NCI-H460 (cell line): ENCODE data around the gene USP40. TPM values are rescaled to one million over a fixed set of nuclear protein-coding genes. Genes with fewer than 3 reads are reported as not detected.

Experiments used
- DNase-seq: peaks from one replicate; pipeline ENCODE4 v3.0.0-alpha.2; 2016; ENCODE audit warnings: low read depth; ENCODE audit errors: extremely low read depth
- total RNA-seq: library from RNA; depleted of rRNA; stranded (reverse); fragments of >200 nt; shearing (Covaris generic); gene quantifications from 2 replicates; pipeline ENCODE4 v1.2.3, GENCODE V29; 2014

USP40 gene
- total RNA-seq, 1 experiment from 2014 or later, result 43.6 TPM

DNA sequence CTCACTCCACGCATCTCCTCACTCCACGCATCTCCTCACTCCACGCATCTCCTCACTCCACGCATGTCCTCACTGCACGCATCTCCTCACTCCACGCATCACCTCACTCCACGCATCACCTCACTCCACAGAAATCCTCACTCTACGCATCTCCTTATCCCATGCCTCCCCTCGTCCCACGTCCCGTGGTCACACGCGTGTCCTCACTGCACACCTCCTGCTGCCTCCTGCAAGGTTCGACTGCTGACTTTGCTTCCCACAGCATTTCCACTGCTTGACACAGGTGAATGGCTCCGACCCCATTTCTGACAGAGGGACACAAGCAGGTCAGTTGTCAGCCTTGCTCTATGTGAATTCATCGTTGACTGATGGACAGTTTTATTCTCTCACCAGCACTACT lies 103.0 kb downstream of the USP40 start:
- DNase-seq, result no peak

DNA sequence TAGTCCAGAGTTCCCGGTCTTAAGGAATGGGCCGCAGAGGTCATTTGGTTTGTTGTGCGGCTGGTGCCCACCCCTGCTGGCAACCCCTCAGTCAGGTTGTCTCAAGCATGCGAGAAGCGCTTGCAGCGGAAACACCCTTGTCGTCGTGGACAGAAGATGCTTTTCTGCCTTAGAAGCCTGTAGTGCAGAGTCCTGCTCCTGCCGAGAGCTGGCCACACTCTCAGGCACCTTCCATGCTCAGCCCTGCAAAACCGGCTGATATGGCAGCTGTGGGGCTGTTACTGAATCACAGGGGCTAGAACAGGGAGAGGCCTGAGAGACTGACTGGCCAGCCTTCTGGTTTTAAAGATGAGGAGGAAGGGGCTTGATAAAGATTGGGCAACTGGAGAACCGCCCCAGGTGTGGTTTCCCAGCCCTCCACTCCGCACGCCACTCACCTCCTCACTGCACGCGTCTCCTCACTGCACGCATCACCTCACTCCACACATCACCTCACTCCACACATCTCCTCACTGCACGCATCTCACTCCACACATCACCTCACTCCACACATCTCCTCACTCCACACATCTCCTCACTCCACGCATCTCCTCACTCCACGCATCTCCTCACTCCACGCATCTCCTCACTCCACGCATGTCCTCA lies 103.6 kb downstream of the USP40 start:
- DNase-seq, result no peak

DNA sequence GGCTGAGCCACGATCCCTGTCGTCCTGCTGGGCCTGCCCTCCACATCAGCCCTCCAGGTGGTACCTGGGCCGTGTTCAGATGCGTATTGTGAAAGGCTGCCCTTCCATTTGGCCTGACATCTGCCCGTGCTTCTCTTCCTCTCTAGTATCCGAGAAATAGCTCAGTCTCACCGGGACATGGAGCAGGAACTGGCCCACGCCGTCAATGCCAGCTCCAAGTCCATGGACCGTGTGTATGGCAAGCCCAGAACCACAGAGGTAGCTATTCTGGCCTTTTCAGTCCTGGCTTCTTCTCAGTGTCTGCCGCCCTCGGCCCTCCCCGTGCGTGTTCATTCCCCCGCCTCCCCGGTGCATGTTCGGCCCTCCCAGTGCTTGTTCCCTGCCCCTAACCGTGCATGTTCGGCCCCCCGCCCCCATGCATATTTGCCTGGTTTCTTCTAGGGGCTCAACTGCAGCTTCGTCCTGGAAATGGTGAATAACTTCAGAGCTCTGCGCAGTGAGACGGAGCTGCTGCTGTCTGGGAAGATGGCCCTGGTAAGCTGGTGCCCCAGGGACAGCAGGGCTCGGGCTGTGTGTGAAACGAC lies 104.3 kb downstream of the USP40 start:
- DNase-seq, result no peak

DNA sequence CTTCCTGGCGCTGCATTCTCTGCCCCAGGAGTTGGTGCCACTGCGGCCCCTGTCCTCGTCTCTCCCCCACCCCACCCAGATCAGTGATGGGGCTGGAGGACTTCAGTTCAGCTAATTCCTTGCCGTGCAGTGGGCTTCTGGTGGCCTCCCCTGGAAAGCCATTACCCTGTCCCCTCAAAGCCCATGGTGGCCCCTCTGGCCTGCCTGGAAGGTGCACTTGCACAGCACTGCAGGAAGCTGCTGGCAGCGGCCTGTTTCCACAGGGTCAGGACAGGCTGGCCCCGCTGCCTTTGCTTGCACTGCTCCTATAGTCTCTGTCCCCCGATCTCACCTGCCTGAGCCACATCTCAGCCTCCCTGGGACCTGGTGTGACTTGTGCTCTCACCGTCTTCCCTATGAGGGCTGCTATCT lies 105.1 kb downstream of the USP40 start:
- DNase-seq, result no peak

DNA sequence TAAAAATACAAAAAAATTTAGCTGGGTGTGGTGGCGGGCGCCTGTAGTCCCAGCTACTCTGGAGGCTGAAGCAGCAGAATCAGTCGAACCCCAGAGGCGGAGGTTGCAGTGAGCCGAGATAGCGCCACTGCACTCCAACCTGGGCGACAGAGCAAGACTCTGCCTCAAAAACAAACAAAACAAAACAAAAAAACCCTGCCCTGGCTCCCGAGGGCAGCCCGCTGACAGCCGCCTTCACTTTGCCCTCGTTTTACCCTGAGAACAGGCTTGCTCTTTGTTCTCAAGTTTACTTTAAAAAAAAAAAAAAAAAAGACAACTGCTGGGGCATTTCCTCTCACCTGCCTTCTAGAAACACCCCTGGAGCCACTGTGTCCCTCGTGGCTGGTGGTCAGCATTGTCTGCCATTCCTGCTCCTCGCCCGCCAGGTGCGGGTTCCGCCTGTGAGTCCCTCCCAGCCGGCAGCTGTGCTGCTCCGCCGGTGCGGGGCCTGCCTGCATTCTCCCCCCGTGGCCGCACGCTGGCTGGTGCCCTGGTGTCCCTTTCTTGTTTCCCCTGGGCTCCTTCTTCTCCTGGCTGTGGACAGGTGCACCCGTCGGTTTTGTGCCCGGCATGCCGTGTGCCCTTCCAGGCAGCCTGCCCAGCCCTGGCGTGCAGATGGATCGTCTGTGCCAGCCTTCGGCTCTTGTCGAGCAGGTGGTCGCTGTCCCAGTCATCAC lies 105.7 kb downstream of the USP40 start:
- no peak for DNase-seq

DNA sequence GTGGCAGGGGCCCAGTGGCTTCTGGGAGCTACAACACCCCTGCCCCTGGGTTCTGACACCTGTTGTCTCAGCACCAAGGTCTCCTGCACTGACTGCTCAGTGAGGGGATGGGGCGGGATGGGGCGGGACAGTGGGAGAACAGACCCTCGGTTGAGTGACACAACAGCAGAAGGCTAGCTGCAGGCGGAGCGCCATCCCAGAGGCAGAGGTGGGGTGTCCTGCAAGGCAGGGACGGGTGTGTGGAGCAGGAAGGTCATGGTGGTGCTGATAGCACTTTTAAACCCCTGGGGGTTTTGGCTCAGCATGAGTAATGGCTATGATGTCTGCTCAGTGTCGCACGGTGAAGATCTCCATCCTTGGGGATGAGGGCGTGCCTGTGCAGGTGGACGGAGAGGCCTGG lies 107.2 kb downstream of the USP40 start:
- no peak for DNase-seq

DNA sequence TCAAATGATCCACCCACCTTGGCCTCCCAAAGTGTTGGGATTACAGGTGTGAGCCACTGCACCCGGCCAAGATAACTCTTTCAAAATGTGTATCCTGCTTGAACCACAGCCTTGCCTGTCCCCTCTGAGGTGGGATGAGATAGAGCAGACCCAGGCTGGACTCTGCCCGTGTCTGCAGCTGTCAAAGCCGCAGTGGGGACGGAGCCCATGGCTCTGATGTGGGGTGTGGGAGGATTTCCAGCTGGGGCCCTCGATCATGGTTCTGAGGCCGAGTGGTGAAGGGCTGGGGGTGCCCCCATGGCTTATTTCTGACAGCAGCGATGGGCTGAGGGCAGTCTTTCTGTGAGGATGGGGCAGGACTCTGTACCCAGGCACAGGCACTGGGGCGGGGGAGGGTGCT lies 107.8 kb downstream of the USP40 start:
- DNase-seq, result no peak

DNA sequence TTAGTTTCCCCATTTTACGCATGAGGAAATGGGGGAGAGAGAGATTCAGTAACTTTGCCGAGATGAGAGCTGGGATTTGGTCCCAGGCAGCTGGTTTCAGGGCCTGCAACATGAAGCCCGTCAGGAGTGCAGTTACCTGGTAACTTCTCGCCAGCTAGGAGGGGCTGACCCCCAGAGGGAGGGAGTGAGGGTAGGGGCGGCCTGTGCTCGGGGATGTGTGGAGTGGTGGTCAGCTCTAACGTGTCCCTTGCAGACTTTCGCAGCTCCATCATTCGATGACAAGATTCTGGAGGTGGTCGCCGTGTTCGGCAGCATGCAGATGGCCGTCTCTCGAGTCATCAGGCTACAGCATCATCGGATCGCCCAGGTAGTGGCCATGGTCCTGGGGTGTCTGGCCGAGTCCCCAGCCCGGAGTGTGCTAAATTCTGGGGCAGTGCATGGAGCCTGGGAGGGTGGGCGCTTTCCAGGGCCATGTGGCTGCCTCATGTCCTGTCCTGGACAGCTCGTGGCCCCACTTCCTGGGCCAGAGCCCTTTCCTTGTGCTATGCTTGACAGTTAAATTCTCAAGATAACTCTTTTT lies 108.5 kb downstream of the USP40 start:
- DNase-seq, result no peak

DNA sequence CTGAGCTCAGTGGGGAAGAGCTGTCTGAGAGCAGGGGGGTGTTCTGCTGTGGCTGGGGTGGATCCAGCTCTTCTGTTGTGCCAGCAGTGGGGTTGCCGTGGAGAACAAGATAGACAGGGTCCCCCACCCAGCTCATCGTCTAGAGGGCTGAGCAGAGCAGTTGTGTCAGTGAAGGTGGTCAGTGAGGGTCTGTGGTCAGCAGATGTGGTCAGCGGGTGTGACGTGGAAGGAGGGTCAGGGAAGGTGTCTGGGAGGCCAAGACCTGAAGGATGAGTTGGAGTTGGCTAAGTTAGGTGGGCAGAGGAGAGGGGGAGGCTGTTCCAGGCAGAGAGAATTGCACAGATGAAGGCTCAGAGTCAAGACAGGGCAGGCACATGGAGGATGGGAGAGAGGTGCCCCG lies 109.2 kb downstream of the USP40 start:
- DNase-seq, result no peak

DNA sequence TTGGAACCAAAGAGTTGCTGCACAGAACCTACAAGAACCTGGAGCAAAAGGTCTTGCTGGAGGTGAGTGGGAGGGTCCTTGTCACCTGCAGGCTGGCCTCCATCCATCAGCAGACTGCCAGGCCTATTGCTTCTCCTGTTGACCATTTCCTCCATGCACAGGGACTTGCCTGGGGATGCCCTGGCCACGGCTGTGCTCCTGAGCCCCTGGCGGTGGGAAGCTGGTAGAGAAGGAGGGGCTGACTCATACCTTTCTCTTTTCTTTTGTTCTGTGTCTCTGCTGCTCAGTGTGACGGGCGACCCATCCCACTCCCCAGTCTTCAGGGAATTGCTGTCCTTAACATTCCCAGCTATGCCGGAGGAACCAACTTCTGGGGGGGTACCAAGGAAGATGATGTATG lies 109.6 kb downstream of the USP40 start:
- DNase-seq, result no peak

DNA sequence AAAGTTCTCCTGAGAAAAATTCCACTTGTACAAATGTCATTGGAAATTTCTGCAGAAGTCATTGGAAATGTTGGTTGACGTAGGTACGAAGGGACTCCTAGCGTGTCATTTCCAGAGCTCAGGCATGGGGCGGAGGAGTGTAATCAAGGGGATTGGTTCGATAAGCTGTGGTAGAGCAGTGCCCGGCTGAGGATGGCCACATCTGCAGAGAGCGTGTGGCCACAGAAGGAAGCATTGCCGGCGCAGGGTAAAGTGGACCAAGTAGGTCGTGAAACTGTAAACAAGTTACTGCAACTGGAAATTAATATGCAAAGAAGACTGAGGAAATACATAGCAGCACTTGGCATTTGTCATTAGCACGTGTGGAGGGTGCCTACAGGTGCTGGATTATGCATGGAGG lies 110.5 kb downstream of the USP40 start:
- DNase-seq, result no peak

DNA sequence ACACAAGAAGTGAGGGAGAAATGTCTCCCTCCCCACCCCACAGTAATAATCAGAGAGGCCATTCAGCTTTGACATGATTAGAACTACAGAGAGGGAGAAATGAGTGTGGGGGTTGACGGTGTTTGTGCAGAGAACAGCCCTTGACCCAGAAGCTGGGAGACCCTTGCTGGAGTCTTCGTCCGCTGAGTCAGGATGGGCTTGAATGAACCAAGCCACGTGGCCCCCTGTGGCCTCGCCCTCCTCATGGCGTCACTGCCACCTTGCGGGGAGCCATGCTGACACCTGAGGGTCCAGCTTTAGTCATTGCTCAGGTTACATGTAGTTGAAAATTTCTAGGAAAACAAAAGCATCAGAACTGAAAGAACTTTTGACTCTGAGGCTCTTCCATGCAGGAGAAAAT lies 111.1 kb downstream of the USP40 start:
- DNase-seq, result no peak

DNA sequence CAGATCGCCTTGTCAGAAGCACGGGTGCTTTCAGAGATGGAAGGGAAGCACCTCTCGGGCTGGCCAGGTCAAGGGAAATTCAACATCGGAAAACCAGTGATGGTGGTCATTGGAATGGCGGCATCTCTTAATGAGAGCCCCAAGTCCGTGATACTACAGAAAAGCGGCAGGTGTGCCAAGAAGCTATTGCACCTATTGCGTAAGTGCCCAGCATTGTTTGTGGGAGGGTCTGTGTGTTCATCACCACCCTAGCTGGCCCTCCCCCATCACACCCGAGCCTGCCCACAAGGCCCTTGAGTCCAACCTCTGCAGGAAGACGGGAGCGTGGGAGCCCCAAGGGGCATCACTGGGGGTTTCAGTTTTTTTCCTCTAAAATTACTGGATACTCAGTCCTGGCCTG lies 111.6 kb downstream of the USP40 start:
- DNase-seq, result no peak

DNA sequence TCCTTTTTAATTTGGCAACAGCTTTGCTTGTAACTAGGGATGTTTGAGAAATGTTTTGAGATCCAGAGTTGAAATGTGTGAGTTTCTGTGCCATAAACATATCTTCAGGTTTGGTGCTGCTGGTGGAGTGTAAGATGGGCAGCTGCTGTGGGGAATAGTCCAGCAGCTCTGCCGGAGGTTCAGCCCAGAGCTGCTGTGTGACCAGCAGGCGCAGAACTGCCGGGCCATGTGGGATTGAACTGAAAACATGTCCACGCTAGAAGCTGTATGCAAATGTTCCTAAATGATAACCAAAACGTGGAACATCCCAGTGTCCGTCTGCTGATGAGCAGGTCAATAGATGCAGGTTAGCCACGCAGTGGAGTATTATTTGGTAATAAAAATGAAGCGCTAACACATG lies 112.7 kb downstream of the USP40 start:
- no peak for DNase-seq

DNA sequence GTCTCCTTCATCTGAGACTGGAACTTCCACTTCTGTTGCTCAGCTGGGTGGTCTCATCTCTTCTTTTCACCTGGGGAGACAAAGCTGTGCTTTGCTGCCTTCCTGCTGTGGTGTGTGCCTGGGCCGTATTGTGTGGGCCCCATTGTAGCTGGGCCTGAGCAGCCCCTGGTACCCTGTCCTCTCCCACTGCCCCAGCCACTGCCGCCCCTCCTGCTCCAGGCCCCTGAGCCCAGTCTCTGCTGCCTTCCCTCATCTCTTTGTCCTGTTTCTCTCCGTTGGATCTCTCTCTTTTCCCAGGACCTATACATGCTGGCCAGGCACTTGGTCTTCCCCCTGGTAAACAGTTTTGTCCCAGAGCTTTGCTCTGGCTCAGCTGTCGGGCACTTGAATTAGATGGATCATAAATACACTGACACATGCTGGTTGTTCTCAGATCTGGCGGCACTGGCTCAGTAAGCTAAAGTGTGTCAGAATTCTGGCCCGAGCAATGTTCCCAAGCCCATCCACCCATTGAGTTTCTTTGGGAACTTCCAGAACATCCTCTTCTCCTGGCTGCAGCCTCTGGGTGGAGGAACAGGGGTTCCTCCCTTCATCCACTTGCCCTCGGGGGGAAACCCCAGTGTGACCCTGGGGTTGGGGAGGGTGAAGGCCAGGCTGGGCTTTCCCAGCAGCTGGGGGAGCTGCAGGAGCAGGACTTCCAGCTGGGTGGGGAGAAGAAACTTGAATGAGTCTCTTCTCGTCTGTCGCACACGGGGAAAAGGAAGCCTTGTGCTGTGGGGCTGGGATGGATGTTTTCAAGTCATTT lies 113.3 kb downstream of the USP40 start:
- DNase-seq, result no peak

DNA sequence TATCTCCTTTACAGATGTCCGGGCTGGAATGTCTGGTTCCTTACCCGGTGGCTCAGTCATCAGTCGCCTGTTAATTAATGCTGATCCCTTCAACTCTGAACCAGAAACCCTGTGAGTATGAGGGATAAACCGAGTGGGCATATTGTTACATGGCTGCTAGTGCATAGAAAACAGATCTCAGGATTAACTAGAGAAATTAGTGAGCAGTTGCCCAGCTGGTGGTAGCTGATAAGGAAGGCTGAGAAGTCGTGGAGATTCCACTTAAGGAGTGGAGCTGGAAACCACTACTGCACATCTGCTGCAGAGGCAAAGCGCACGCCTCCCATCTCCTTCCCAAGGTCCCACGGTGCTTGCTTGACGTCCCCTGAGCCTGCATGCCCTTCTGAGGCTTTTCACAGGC lies 114.6 kb downstream of the USP40 start:
- no peak for DNase-seq

DNA sequence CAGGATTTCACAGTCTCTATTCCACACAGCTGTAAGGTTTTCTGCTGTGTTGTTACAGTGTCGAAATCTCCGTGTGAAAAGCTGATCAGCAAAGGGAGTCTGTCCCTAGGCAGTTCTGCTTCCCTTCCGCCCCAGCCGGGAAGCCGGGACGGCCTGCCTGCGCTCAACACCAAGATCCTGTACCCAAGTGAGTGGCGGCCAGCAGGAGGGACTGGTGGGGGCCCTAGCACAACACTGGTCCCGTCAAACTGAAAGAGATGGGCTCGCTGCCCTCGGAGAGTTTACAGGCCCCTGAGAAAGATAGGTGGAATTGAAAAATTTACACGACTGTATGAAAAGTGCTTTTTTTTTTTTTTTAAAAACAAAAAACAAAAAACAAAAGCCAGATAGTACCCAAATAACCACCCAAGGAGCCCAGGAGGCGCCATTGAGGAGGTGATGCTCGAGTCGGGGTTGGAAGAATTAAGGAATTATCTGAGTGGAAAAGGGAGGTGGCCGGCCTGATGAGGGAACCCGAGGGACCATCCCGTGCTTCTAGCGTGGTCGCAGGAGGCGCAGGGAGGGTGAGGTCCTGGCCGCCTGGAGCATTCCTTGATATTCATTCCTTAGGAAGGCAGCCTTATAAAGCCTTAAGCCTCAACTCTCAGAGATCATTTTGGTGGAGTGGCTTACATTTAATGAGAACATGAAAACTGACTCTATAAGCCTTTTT lies 115.6 kb downstream of the USP40 start:
- no peak for DNase-seq

DNA sequence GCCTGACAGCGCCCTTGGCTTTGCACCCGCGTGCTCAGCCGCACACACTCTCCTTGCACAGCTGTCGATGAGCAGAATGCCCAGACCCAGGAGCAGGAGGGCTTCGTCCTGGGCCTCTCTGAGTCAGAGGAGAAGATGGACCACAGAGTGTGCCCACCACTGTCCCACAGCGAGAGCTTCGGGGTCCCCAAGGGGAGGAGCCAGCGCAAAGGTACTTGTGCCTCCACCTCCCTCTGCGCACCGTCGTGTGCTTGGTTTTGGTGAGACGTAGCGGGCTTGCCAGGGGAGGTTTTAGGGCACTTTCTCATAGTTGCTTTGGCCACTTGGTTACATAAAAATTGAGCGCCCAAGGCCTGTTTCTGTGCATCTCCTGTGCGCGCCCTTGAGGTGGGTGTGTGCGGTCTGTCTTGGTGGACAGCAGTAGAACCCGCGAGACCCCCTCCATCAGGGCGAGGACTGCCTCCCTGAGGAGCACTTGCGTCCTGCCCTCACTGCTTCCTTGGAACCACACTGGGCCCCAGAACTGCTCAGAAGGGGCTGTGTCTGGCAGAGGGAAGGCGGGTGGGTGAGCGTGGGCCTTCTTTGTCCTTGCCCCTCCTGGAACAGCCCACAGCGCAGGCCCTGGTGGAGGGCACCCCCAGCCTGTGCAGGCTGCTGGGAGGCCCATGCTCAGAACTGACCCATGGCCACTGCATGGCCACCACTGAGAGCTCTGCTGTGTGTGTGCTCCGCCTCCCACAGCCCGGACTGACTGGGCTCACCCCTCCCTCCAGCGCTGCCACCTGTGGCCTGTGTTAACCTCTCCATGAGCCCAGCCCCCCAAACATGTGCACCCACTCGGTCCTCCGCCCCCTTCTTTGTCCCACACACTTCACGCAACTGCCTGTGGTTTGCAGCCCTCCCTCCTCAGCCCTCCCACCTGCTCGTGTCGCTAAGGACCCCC lies 116.4 kb downstream of the USP40 start:
- DNase-seq, result no peak
